Measurements from ENCODE around the gene DKK1.

DKK1 gene

DNA sequence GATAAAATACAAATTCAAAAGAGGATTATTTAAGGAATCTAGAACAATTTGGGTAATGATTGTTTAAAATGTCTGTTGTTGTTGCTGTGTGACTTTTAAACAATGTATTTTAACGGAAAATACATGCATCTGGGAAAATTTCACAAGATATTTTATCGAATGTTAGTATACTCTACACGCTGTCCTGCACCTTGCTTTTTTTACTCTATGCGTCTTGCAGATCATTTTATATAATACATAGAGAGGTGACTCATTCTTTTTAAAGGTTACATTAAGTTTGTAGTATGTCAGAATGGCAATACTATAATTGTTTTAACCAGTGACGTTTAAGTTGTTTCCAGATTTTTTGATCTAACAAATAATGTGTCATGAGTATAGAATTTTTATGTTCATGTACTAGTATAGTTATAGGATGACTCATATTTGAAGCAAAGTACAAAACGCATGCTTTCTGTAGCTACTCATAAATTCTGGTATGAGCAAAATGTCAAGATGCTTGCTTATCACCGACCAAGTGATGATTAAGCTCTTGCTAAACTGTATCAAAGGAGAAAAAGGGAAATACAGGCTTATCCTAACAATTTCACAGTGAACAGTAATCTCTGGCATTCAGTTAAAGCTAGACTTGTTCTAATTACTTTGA is 4.9 kb downstream of the DKK1 start:
- Histone ChIP-seq H3K36me3 (no peaks in the 10 kb centered on the region), H3K4me3 (ENCODE audit: low read depth in 1 of 2, low read length in 1 of 2) (no peak overlapping the region), H3K27me3 (peaks cover 32% of the 10 kb centered on the region), H3K27ac (no peak overlapping the region), H3K9me3 (no peaks in the 10 kb centered on the region), H3K4me1 (ENCODE audit: control insufficient read depth in 1 of 2, insufficient read depth in 1 of 2, low read depth in 1 of 2, low read length in 1 of 2) (no peaks in the 10 kb centered on the region)
- TF ChIP-seq, protein P1, sequence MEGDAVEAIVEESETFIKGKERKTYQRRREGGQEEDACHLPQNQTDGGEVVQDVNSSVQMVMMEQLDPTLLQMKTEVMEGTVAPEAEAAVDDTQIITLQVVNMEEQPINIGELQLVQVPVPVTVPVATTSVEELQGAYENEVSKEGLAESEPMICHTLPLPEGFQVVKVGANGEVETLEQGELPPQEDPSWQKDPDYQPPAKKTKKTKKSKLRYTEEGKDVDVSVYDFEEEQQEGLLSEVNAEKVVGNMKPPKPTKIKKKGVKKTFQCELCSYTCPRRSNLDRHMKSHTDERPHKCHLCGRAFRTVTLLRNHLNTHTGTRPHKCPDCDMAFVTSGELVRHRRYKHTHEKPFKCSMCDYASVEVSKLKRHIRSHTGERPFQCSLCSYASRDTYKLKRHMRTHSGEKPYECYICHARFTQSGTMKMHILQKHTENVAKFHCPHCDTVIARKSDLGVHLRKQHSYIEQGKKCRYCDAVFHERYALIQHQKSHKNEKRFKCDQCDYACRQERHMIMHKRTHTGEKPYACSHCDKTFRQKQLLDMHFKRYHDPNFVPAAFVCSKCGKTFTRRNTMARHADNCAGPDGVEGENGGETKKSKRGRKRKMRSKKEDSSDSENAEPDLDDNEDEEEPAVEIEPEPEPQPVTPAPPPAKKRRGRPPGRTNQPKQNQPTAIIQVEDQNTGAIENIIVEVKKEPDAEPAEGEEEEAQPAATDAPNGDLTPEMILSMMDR (IDR thresholded peaks at IDR 0.05) = no peak

DNA sequence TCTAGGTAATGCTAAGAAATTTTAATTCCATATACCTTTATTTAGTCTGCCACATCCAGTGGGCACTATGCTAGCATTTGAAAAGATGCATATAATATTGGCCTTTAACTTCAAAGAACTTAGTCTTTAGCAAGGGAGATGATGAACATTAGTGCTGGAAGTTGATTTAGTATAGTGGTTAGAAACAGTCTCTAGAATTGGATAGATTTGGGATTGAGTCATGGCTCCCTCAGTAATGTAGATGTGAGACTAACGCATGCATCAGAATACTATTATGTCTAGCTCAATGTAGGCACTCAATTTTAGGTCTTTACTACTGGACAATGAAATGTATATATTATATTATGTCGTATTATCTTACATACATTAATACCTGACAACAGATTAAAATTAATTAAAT is 5.8 kb downstream of the DKK1 start:
- H3K27ac ChIP-seq = no peak overlapping the region

DNA sequence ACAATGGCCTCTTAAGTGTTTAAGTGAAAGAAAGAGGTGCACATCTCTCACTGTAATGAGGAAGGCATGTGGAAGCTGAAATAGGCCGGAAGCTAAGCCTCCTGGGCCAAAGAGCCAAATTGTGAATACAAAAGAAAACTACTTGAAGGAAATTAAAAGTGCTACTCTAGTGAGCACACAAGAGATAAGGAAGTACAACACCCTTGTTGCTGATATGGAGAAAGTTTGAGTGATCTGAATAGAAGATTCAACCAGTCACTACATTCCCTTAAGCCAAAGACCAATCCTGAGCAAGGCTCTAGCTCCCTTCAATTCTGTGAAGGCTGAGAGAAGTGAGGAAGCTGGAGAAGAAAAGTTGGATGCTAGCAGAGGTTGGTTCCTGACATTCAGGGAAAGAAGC is 8.2 kb downstream of the DKK1 start:
- TF ChIP-seq, protein P1 (IDR thresholded peaks at IDR 0.05) = no peak
- no peak overlapping the region for H3K4me3 ChIP-seq (ENCODE audit: low read depth in 1 of 2, low read length in 1 of 2)
- H3K27ac ChIP-seq = no peak overlapping the region
- H3K9me3 ChIP-seq = no peaks in the 10 kb centered on the region
- H3K4me1 ChIP-seq (ENCODE audit: control insufficient read depth in 1 of 2, insufficient read depth in 1 of 2, low read depth in 1 of 2, low read length in 1 of 2) = no peaks in the 10 kb centered on the region
- no peaks in the 10 kb centered on the region for H3K36me3 ChIP-seq
- no peaks in the 10 kb centered on the region for H3K27me3 ChIP-seq

More for the DNA sequence above, 5.8 kb downstream of the DKK1 start:
- Histone ChIP-seq H3K4me3 (ENCODE audit: low read depth in 1 of 2, low read length in 1 of 2) (no peak overlapping the region), H3K9me3 (no peaks in the 10 kb centered on the region), H3K27me3 (peaks cover 22% of the 10 kb centered on the region), H3K4me1 (ENCODE audit: control insufficient read depth in 1 of 2, insufficient read depth in 1 of 2, low read depth in 1 of 2, low read length in 1 of 2) (no peaks in the 10 kb centered on the region), H3K36me3 (no peaks in the 10 kb centered on the region)
- TF ChIP-seq, protein P1 (IDR thresholded peaks at IDR 0.05) = no peak

DNA sequence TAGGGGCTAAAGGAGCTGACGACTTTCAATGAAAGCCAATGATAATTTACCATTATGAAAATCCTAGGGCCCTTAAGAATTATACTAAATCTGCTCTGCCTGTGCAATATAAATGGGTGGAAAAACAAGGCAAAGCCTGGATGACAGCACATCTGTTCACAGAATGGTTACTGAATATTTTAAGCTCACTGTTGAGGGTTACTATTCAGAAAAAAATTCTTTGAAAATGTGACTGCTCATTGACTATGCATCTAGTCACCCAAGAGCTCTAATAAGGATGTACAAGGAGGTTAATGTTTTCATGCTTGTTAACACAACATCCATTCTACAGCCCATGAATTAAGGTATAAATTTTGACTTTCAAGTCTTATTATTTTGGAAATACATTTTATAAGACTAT is 8.9 kb downstream of the DKK1 start:
- H3K4me1 ChIP-seq (ENCODE audit: control insufficient read depth in 1 of 2, insufficient read depth in 1 of 2, low read depth in 1 of 2, low read length in 1 of 2) = no peaks in the 10 kb centered on the region
- no peaks in the 10 kb centered on the region for H3K27me3 ChIP-seq
- H3K4me3 ChIP-seq (ENCODE audit: low read depth in 1 of 2, low read length in 1 of 2) = no peak overlapping the region
- no peak overlapping the region for H3K27ac ChIP-seq
- H3K36me3 ChIP-seq = no peaks in the 10 kb centered on the region
- TF ChIP-seq, protein P1 (IDR thresholded peaks at IDR 0.05) = no peak
- H3K9me3 ChIP-seq = no peaks in the 10 kb centered on the region

DNA sequence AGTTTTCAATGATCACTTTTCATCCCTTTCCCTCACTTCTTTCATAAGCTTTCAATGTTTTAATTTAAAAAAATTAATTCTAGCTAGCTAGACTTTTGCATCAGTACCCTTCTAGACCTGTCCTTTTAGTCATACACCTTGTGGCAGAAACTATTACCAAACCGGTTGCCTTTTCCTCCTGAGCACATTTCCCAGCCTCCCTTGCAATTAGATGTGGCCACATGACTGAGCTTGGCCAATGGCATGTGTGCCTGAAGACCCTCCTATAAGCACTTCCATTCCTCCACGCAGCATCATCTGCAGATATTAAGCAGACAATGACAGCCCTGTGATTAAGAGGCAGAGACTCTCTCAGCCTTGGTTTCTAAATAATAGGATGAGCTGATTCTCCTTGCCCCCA is 12.3 kb downstream of the DKK1 start:
- H3K9me3 ChIP-seq = no peaks in the 10 kb centered on the region
- no peak overlapping the region for H3K4me3 ChIP-seq (ENCODE audit: low read depth in 1 of 2, low read length in 1 of 2)
- TF ChIP-seq, protein P1 (IDR thresholded peaks at IDR 0.05) = no peak

More for the DNA sequence above, 12.3 kb downstream of the DKK1 start:
- H3K4me1 ChIP-seq (ENCODE audit: control insufficient read depth in 1 of 2, insufficient read depth in 1 of 2, low read depth in 1 of 2, low read length in 1 of 2) = no peaks in the 10 kb centered on the region
- H3K27me3 ChIP-seq = no peaks in the 10 kb centered on the region
- no peak overlapping the region for H3K27ac ChIP-seq
- no peaks in the 10 kb centered on the region for H3K36me3 ChIP-seq
